Duodenal mucosa (tissue), 2 donors: ENCODE measurements around the gene AKT1S1.

ENCODE experiments used
- H3K27ac ChIP-seq: one replicate; pipeline ENCODE4 v1.7.0; 2013; ENCODE audit warnings: low read depth, low read length
- H3K27me3 ChIP-seq, 2 donors: one replicate each; pipeline ENCODE4 v1.7.0; 2013; ENCODE audit warnings: low read length in 2 of 2, control low read depth in 1 of 2; ENCODE audit not compliant: insufficient read depth in 2 of 2, control insufficient read depth in 1 of 2
- H3K36me3 ChIP-seq, 2 donors: one replicate each; pipeline ENCODE4 v1.7.0; 2013; ENCODE audit warnings: low read length in 2 of 2, control low read depth in 1 of 2; ENCODE audit not compliant: insufficient read depth in 2 of 2, control insufficient read depth in 1 of 2
- H3K4me1 ChIP-seq, 2 donors: one replicate each; pipeline ENCODE4 v1.7.0; 2013; ENCODE audit warnings: low read length in 2 of 2, control low read depth in 1 of 2; ENCODE audit not compliant: insufficient read depth in 2 of 2, control insufficient read depth in 1 of 2
- H3K4me3 ChIP-seq, 2 donors: one replicate each; pipeline ENCODE4 v1.7.0; 2013; ENCODE audit warnings: low read length in 2 of 2, low read depth in 1 of 2
- H3K9ac ChIP-seq, 2 donors: one replicate each; pipeline ENCODE4 v1.7.0; 2013; ENCODE audit warnings: low read length in 2 of 2, low read depth in 1 of 2
- H3K9me3 ChIP-seq, 2 donors: one replicate each; pipeline ENCODE4 v1.7.0; 2013; ENCODE audit warnings: low read length in 2 of 2, control low read depth in 1 of 2; ENCODE audit not compliant: control insufficient read depth in 1 of 2

Gene AKT1S1

DNA sequence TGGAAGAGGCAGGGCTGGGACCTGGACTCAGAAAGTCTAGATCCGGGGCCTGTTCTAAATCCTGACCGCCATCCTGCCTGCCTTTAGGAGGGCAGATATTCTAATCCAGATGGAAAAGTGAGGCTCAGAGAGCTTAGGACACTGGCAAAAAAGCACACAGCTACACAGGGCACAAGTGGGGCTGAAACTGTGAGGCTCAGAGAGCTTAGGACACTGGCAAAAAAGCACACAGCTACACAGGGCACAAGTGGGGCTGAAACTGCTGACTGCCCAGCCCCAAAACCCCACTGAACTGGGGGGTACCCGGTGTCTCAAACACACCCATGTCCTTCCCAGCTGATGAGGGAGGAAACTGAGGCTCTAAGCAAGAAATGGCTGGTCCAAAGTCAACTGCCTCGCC, 2.0 kb downstream of the AKT1S1 start:
- no peak overlapping the region for H3K27ac ChIP-seq
- H3K27me3 ChIP-seq = no peaks in the 10 kb centered on the region
- no peaks in the 10 kb centered on the region for H3K9me3 ChIP-seq
- peak overlapping the region; percentile 95 to 100 for H3K9ac ChIP-seq
- H3K36me3 ChIP-seq = peaks cover 2 to 18% of the 10 kb centered on the region in 2 donors
- peak overlapping the region; percentile 95 to 99 for H3K4me3 ChIP-seq
- H3K4me1 ChIP-seq = peaks cover 31 to 36% of the 10 kb centered on the region in 2 donors

DNA sequence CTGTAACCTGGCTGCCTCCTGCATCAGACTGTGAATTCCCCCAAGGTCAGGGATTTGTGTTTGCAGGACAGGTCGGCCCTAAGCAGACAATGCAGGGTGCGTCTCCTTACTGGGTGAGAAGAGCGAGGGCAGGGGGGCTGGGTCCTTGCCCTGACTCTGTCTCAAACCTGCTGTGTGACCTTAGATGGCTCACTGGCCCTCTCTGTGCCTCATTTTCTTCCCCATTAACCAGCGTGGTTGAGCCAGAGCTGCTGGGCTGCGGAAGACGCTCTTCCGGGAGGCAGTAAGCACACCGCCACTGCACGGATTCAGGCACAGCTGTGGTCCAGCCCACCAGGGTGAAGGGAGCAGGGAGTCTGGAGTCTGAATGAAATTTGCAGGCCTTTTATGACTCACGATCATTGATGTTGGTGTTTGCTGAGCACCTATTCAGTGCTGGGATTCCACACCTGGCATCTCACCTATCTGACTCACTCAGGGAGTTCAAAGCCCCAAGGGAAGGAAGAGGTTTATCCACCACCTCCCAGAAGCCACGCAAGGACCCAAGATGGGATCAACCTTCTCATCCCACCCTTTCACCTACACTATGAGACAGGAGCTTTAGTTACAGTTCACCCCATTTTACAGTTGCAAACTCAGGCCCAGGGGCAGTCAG, 2.5 kb downstream of the AKT1S1 start:
- no peak overlapping the region for H3K27ac ChIP-seq
- H3K4me1 ChIP-seq = peaks cover 31 to 37% of the 10 kb centered on the region in 2 donors
- no peaks in the 10 kb centered on the region for H3K27me3 ChIP-seq
- no peaks in the 10 kb centered on the region for H3K9me3 ChIP-seq
- H3K9ac ChIP-seq = peak overlapping the region in 1 of 2 donors; percentile 95
- peaks cover 0 to 15% of the 10 kb centered on the region in 2 donors for H3K36me3 ChIP-seq
- no peak overlapping the region for H3K4me3 ChIP-seq

DNA sequence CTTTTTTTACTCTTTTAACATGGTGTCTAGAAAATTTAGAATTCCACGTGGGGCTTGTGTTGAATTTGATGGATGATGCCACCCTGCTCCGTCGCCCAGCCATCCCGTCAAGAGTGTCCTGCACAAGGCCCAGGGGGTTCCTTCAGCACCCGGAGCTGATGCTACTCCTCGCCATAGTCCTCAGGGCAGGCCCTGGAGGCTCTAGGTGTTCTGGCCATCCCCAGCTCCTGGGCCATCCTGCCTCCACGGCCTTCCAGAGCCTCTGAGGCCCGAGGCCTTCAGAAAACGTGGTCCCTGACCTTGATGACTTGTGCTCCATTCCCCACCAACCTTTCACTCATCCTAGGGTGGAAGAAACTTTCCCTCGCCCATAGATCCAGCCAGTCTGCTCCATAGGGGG, 3.3 kb downstream of the AKT1S1 start:
- Histone ChIP-seq H3K27ac (no peak overlapping the region), H3K27me3 (no peaks in the 10 kb centered on the region), H3K9ac (no peak overlapping the region), H3K9me3 (no peaks in the 10 kb centered on the region), H3K36me3 (peaks cover 0 to 10% of the 10 kb centered on the region in 2 donors), H3K4me3 (no peak overlapping the region), H3K4me1 (peaks cover 31 to 39% of the 10 kb centered on the region in 2 donors)

- Histone ChIP-seq H3K27me3 (no peaks in the 10 kb centered on the region), H3K4me1 (peaks cover 24 to 39% of the 10 kb centered on the region in 2 donors), H3K9me3 (no peaks in the 10 kb centered on the region), H3K9ac (no peak overlapping the region), H3K4me3 (no peak overlapping the region), H3K36me3 (peaks cover 0 to 5% of the 10 kb centered on the region in 2 donors), H3K27ac (no peak overlapping the region)
Measured at GRCh38 chr19:49873129-49873521, 4.0 kb downstream of the AKT1S1 start.

DNA sequence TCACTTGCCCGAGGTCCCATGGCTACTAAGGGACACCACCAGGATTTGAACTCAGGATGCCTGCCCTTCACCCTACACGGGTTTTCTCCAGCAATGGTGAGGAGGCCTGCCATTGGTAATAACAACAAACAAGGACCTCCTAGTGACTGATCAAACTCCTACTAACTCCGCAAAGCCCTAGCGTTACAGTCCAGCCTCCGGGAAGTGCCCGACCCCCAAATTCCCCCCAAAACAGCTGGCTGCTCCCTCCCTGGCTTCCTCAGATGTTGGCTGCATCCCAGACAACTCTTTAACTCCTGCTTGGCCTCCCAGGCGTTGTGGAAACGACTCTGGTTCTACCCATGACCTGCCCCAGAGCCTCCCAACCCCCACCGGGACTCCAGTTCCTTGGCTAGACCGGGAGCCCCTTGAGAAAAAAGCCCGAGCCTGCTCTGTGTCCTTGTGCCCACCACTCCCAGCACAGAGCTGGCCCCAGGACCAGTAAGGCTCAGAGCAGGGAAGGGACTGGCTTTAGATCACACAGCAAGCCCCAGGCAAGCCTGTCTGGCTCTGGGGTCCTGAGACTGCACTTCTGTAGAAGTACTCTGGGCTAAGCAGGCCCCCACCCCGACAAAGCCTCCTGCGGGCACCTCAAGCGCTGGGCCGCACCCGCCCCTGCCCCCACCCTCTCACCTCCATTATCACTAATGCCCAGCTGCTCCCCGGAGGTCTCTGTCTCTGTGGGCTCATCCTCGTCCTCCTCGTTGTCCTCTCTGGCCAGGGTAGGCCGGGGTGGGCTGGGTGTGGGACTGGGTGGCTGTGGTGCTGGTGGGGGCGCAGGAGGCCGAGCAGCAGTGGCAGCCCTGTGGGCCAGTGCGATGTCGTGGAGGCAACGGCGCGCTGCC, 4.7 kb downstream of the AKT1S1 start:
- no peak overlapping the region for H3K4me3 ChIP-seq
- no peak overlapping the region for H3K9ac ChIP-seq
- peaks cover 0 to 5% of the 10 kb centered on the region in 2 donors for H3K36me3 ChIP-seq
- H3K9me3 ChIP-seq = no peaks in the 10 kb centered on the region
- no peaks in the 10 kb centered on the region for H3K27me3 ChIP-seq
- H3K27ac ChIP-seq = no peak overlapping the region
- H3K4me1 ChIP-seq = peaks cover 23 to 37% of the 10 kb centered on the region in 2 donors

- Histone ChIP-seq H3K9ac (no peak overlapping the region), H3K27ac (no peak overlapping the region), H3K4me1 (peaks cover 26 to 40% of the 10 kb centered on the region in 2 donors)
Measured at GRCh38 chr19:49871349-49871985, 5.7 kb downstream of the AKT1S1 start.

GRCh38 chr19:49870309-49870901, 6.8 kb downstream of the AKT1S1 start:
- H3K27ac ChIP-seq = peak overlapping the region; percentile 95
- peaks cover 0 to 5% of the 10 kb centered on the region in 2 donors for H3K36me3 ChIP-seq
- peaks cover 33 to 43% of the 10 kb centered on the region in 2 donors for H3K4me1 ChIP-seq
- no peaks in the 10 kb centered on the region for H3K9me3 ChIP-seq
- no peaks in the 10 kb centered on the region for H3K27me3 ChIP-seq
- H3K4me3 ChIP-seq = peak overlapping the region; percentile 86 to 92
- H3K9ac ChIP-seq = peak overlapping the region; percentile 89 to 98

More at GRCh38 chr19:49871349-49871985, 5.7 kb downstream of the AKT1S1 start:
- H3K27me3 ChIP-seq = no peaks in the 10 kb centered on the region
- H3K36me3 ChIP-seq = peaks cover 0 to 5% of the 10 kb centered on the region in 2 donors
- no peaks in the 10 kb centered on the region for H3K9me3 ChIP-seq
- no peak overlapping the region for H3K4me3 ChIP-seq

- Histone ChIP-seq H3K4me3 (peak overlapping the region; percentile 86 to 92), H3K27ac (peak overlapping the region; percentile 95), H3K9ac (peak overlapping the region; percentile 89 to 98), H3K4me1 (peaks cover 33 to 45% of the 10 kb centered on the region in 2 donors), H3K27me3 (no peaks in the 10 kb centered on the region), H3K36me3 (peaks cover 2 to 8% of the 10 kb centered on the region in 2 donors), H3K9me3 (no peaks in the 10 kb centered on the region)
Measured at GRCh38 chr19:49869484-49870308, 7.5 kb downstream of the AKT1S1 start.

DNA sequence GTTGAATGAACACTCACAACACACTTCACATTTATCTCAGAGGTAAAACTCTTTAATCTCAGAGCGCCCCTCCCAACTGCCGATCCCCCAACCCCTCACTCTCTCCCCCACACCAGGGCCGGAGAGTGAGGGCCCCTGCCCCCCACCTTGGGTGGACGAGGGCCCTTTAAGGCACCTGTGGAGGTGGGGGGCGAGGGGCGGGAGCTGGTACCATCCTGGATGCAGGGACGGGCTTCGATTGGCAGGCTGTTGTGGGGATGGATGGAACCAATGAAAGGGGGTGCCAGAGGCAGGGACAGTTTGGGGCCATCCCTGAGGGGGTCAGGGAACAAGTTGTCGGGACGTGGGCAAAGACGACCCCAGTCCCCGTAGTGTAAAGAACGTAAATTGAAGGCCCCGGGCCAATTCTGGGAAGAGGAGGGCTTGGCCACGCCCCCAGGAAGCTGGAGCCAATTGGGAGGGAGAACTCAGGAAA, 8.1 kb downstream of the AKT1S1 start:
- Histone ChIP-seq H3K4me1 (peaks cover 34 to 45% of the 10 kb centered on the region in 2 donors), H3K27me3 (no peaks in the 10 kb centered on the region), H3K27ac (peak overlapping the region; percentile 53), H3K36me3 (peaks cover 8 to 9% of the 10 kb centered on the region in 2 donors), H3K4me3 (peak overlapping the region; percentile 50 to 60), H3K9me3 (no peaks in the 10 kb centered on the region), H3K9ac (peak overlapping the region; percentile 23 to 57)
